Fibroblast of lung (primary cell): ENCODE measurements around the gene GALR1. TPM values are rescaled to one million over a fixed set of nuclear protein-coding genes. Genes with fewer than 3 reads are reported as not detected.

Source experiments
- DNase-seq, 2 donors: peaks; one replicate each; pipeline versions ENCODE4 v3.0.0 to v3.0.0-alpha.2; 2010; ENCODE audit warnings: low read depth in 2 of 2
- H2AFZ ChIP-seq: 2 replicates; pipeline ENCODE4 v1.5.1; 2012; ENCODE audit warnings: low read length, control low read depth, inconsistent platforms
- H3K27ac ChIP-seq: 2 replicates; pipeline ENCODE4 v1.5.1; 2011; ENCODE audit warnings: low read length, control low read depth; ENCODE audit not compliant: insufficient read depth
- H3K27me3 ChIP-seq: 2 replicates; pipeline ENCODE4 v1.5.1; 2011; ENCODE audit warnings: mild to moderate bottlenecking, low read length; ENCODE audit not compliant: control insufficient read depth, insufficient read depth
- H3K36me3 ChIP-seq: 2 replicates; pipeline ENCODE4 v1.5.1; 2011; ENCODE audit warnings: low read length; ENCODE audit not compliant: control insufficient read depth, insufficient read depth
- H3K4me1 ChIP-seq: 2 replicates; pipeline ENCODE4 v1.5.1; 2011; ENCODE audit warnings: low read length; ENCODE audit not compliant: control insufficient read depth, insufficient read depth; ENCODE audit errors: extremely low read depth
- H3K4me2 ChIP-seq: 2 replicates; pipeline ENCODE4 v1.5.1; 2011; ENCODE audit warnings: low read length, control low read depth; ENCODE audit not compliant: insufficient read depth; ENCODE audit errors: extremely low read depth
- H3K4me3 ChIP-seq, 4 experiments: fragments of 200-600 bp in 1 of 4; sonication (generic) in 1 of 4; replicated peaks in 1 of 4; 2 replicates each; pipeline ENCODE4 v1.5.1; 2011 to 2016; ENCODE audit warnings: low read length in 4 of 4, low read depth in 3 of 4, mild to moderate bottlenecking in 3 of 4, control low read depth in 2 of 4, inconsistent platforms in 1 of 4, mixed read lengths in 1 of 4; ENCODE audit not compliant: insufficient read depth in 1 of 4; ENCODE audit errors: control extremely low read depth in 1 of 4
- H3K79me2 ChIP-seq: 2 replicates; pipeline ENCODE4 v1.5.1; 2012; ENCODE audit warnings: mild to moderate bottlenecking, low read length, inconsistent platforms; ENCODE audit not compliant: control insufficient read depth, insufficient read depth
- H3K9ac ChIP-seq: 2 replicates; pipeline ENCODE4 v1.5.1; 2011; ENCODE audit warnings: mild to moderate bottlenecking, low read length, control low read depth; ENCODE audit not compliant: insufficient read depth
- H3K9me3 ChIP-seq: 2 replicates; pipeline ENCODE4 v1.5.1; 2012; ENCODE audit warnings: low read depth, low read length; ENCODE audit not compliant: control insufficient read depth, insufficient read depth
- H4K20me1 ChIP-seq: 2 replicates; pipeline ENCODE4 v1.5.1; 2011; ENCODE audit warnings: low read length; ENCODE audit not compliant: control insufficient read depth, insufficient read depth; ENCODE audit errors: extremely low read depth
- EZH2 ChIP-seq: IDR thresholded peaks from 2 replicates; pipeline ENCODE4 v1.5.1; 2012; ENCODE audit warnings: low read length, control low read depth, mild to moderate bottlenecking; ENCODE audit errors: missing control alignments
- polyA plus RNA-seq, 2 donors: library from polyadenylated mRNA; depleted of rRNA in 1 of 2; stranded (reverse) in 1 of 2; unstranded in 1 of 2; fragments of >200 nt; gene quantifications; 2 replicates each; pipeline ENCODE4 v1.2.1, GENCODE V29; 2011 to 2012; ENCODE audit warnings: missing spikeins in 1 of 2
- total RNA-seq: library from RNA; depleted of rRNA; stranded (reverse); fragments of >200 nt; gene quantifications from 2 replicates; pipeline ENCODE4 v1.2.1, GENCODE V29; 2014
- TF ChIP-seq, protein P1 (sequence below), 2 donors: IDR thresholded peaks in 1 of 2; conservative IDR thresholded peaks in 1 of 2; 1 replicate in 1 of 2; 2 replicates in 1 of 2; pipeline ENCODE4 v1.5.1; 2011 to 2012; ENCODE audit warnings: low read length in 2 of 2, control low read depth in 1 of 2, inconsistent platforms in 1 of 2, low read depth in 1 of 2, mild to moderate bottlenecking in 1 of 2

GALR1 gene
- total and polyA plus RNA-seq, 2 donors (not counting 1 experiment from before 2014, with no cell fraction given) = not detected

DNA sequence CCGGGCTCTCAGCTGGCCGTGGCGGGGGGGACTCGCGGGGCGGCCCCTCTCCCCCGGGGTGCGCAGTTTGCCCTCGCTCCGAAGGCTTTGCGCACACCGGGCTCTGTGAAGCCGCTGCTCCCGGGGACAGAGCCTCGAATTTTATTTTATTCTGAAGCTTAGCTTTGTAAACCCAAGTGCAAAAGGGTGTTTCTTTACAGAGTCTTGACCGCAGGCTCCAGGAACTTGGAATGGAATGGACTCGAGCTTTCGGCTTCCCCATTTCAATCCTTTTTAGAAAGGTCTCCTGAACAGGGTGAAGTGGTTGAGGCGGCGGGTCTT is 2.0 kb downstream of the GALR1 start:
- no peak overlapping the region for H3K27ac ChIP-seq
- H3K79me2 ChIP-seq = no peaks in the 10 kb centered on the region
- peaks cover 17% of the 10 kb centered on the region for H3K27me3 ChIP-seq
- no peak overlapping the region for H2AFZ ChIP-seq
- DNase-seq = no peak
- no peaks in the 10 kb centered on the region for H3K36me3 ChIP-seq
- no peak overlapping the region for H3K9ac ChIP-seq
- no peaks in the 10 kb centered on the region for H4K20me1 ChIP-seq
- no peak overlapping the region for H3K4me3 ChIP-seq
- H3K4me2 ChIP-seq = no peak overlapping the region
- no peaks in the 10 kb centered on the region for H3K4me1 ChIP-seq
- no peaks in the 10 kb centered on the region for H3K9me3 ChIP-seq
- TF ChIP-seq, protein P1, sequence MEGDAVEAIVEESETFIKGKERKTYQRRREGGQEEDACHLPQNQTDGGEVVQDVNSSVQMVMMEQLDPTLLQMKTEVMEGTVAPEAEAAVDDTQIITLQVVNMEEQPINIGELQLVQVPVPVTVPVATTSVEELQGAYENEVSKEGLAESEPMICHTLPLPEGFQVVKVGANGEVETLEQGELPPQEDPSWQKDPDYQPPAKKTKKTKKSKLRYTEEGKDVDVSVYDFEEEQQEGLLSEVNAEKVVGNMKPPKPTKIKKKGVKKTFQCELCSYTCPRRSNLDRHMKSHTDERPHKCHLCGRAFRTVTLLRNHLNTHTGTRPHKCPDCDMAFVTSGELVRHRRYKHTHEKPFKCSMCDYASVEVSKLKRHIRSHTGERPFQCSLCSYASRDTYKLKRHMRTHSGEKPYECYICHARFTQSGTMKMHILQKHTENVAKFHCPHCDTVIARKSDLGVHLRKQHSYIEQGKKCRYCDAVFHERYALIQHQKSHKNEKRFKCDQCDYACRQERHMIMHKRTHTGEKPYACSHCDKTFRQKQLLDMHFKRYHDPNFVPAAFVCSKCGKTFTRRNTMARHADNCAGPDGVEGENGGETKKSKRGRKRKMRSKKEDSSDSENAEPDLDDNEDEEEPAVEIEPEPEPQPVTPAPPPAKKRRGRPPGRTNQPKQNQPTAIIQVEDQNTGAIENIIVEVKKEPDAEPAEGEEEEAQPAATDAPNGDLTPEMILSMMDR (conservative IDR thresholded peaks at IDR 0.05 in 1 of 2, IDR thresholded peaks at IDR 0.05 in 1 of 2; ENCODE audit: low read depth in 1 of 2, low read length in 2 of 2) = no peak
- no peak for TF ChIP-seq EZH2

DNA sequence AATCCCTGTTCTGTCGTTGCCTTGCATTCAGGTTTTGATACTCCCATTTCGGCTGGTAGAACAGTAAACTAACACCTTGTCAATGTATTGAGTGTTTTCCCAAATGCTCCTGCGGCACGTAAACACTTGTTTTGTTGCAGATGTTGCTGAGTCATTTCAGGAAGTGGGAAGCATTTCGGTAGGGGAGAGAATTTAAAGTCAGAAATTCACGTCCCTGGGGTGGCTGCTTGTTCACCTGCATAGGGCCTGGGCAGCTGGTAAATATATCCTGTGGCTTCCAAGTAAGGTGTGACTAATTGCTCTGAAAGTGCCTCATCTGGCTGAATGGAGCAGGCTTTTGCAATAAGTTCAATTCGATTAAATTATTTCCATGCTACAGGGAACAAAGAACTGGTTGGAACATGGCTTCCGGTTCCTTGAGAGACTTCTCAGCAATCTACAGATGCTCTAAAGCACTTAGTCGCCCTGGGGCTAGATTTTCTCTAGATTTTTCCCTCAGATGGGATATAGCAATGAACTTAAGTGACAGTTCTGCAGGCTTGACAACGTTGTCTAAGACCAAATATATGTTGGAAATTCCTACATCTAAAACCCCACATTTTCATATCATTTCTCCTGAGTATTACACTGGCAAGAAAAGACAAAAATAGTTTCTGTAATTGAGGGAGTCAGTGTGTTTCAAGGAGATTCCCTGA is 5.2 kb downstream of the GALR1 start:
- Histone ChIP-seq H3K4me1 (no peaks in the 10 kb centered on the region), H3K79me2 (no peaks in the 10 kb centered on the region), H3K4me3 (no peak overlapping the region), H4K20me1 (no peaks in the 10 kb centered on the region), H3K27me3 (peaks cover 8% of the 10 kb centered on the region), H3K4me2 (no peak overlapping the region), H3K36me3 (no peaks in the 10 kb centered on the region), H3K27ac (no peak overlapping the region), H2AFZ (no peak overlapping the region), H3K9me3 (no peaks in the 10 kb centered on the region), H3K9ac (no peak overlapping the region)
- DNase-seq = no peak
- TF ChIP-seq, protein P1 (conservative IDR thresholded peaks at IDR 0.05 in 1 of 2, IDR thresholded peaks at IDR 0.05 in 1 of 2; ENCODE audit: low read depth in 1 of 2, low read length in 2 of 2) = no peak
- no peak for TF ChIP-seq EZH2

DNA sequence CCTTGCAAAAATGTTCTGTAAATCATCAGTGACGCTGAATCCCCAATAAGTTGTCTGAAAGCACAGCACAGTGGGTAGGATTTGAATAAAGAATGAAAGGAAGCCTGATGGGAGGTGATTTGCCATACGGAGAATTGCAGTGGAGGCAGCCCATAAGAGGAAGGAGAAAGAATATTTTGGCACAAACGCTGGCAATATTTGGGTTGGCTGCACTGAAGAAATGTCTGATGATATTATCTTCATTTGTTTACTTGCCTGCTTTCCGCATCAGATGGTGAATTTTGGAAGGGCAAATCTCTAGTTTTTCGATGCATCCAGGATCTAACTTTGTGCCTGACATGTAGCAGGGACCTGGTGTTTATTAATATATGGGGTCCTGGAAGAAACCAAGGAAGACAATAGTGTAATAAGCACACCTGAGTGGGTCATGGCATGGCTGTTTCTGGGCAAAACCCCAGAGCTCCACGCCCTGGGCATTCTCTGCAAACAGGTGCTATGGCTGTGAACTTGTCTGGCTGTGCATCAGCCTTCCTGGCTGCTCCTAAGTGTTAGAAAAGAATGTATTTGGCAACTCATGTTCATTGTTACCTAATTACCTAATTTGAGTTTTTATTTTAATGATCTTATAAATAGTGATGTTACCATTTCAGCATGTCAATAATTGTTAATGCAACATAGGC is 5.9 kb downstream of the GALR1 start:
- Histone ChIP-seq H3K27ac (no peak overlapping the region), H3K4me3 (no peak overlapping the region), H3K4me2 (no peak overlapping the region), H3K27me3 (peaks cover 7% of the 10 kb centered on the region), H3K4me1 (no peaks in the 10 kb centered on the region), H3K9ac (no peak overlapping the region), H3K36me3 (no peaks in the 10 kb centered on the region), H3K79me2 (no peaks in the 10 kb centered on the region), H3K9me3 (no peaks in the 10 kb centered on the region), H4K20me1 (no peaks in the 10 kb centered on the region), H2AFZ (no peak overlapping the region)
- no peak for DNase-seq
- TF ChIP-seq EZH2 = no peak
- TF ChIP-seq, protein P1 (conservative IDR thresholded peaks at IDR 0.05 in 1 of 2, IDR thresholded peaks at IDR 0.05 in 1 of 2; ENCODE audit: low read depth in 1 of 2, low read length in 2 of 2) = no peak
